Adrenal gland (tissue), 12 donors: ENCODE results near the gene SLC22A17. TPM values are rescaled to one million over a fixed set of nuclear protein-coding genes. Genes with fewer than 3 reads are reported as not detected.
A peak's percentile ranks its signal among the peaks of the same experiment; 100 is the strongest.

Experiments used
- DNase-seq, 7 donors: peaks; one replicate each; pipeline ENCODE4 v3.0.0-alpha.2; 2019 to 2020
- H3K27ac ChIP-seq, 5 donors: fragments of 200-600 bp; sonication (generic) in 4 of 5; 1 replicate in 3 of 5; 2 replicates in 2 of 5; pipeline versions ENCODE4 v1.5.1 to v1.8.0; 2016 to 2020; ENCODE audit warnings: mild to moderate bottlenecking in 1 of 5
- H3K27me3 ChIP-seq: fragments of 200-600 bp; 2 replicates; pipeline ENCODE4 v1.8.0; 2021
- H3K36me3 ChIP-seq, 2 donors: fragments of 200-600 bp; replicated peaks in 1 of 2; 1 replicate in 1 of 2; 2 replicates in 1 of 2; pipeline versions ENCODE4 v1.5.1 to v1.8.0; 2018 to 2022
- H3K4me1 ChIP-seq, 2 donors: fragments of 200-600 bp; replicated peaks in 1 of 2; 1 replicate in 1 of 2; 2 replicates in 1 of 2; pipeline versions ENCODE4 v1.5.1 to v1.8.0; 2018 to 2021
- H3K4me3 ChIP-seq, 4 donors: fragments of 200-600 bp; sonication (generic) in 3 of 4; one replicate each; pipeline ENCODE4 v1.5.1; 2016 to 2018
- H3K9me3 ChIP-seq, 3 donors: fragments of 200-600 bp; sonication (generic) in 1 of 3; replicated peaks in 1 of 3; 1 replicate in 2 of 3; 2 replicates in 1 of 3; pipeline versions ENCODE4 v1.5.1 to v1.8.0; 2016 to 2021
- POLR2A ChIP-seq, 2 donors: fragments of 450-650 bp; IDR thresholded peaks; one replicate each; pipeline ENCODE4 v1.6.1; 2017; ENCODE audit warnings: antibody characterized with exemption in 2 of 2, mild to moderate bottlenecking in 2 of 2, moderate library complexity in 1 of 2
- WGBS, 4 donors: extraction: QIAGEN DNeasy Blood & Tissue Kit in 2 of 4; methylation state at CpG; one replicate each; pipeline versions ENCODE4 v1.1.5 to v1.1.7; 2013 to 2017; 5-methylcytosine and 5-hydroxymethylcytosine counted together
- intact Hi-C, 2 donors: fragments of 100-400 bp; cut with DNase I; formaldehyde crosslinking; loops; one replicate each; pipeline versions ENCODE4 v1.14.1 to v1.15.0; 2022 to 2023
- polyA plus RNA-seq, 3 donors: library from polyadenylated mRNA; stranded (reverse); fragments of 200-250 nt in 2 of 3; fragments of 350-450 nt in 1 of 3; fragmentation: Illumina TruSeq in 1 of 3; extraction: RNeasy Lipid Tissue Mini Kit (QIAGEN cat#74804) in 1 of 3; gene quantifications; one replicate each; pipeline ENCODE4 v1.2.3, GENCODE V29; 2013 to 2014
- total RNA-seq, 9 donors: library from RNA; depleted of rRNA in 4 of 9; stranded (reverse); fragments of >200 nt in 4 of 9; fragments of 120-200 nt in 1 of 9; fragmentation: NEBNext Ultra II Directional in 1 of 9; extraction: Animal tissue kit (Norgen Biotek cat#: 25700) in 1 of 9; gene quantifications; one replicate each; pipeline versions ENCODE4 v1.1.0 to v1.2.4, GENCODE V29; 2013 to 2023
- TF ChIP-seq, protein P1 (sequence below), 6 experiments: fragments of 450-650 bp in 4 of 6; fragments of 200-600 bp in 2 of 6; sonication (generic) in 1 of 6; IDR thresholded peaks; 1 replicate in 5 of 6; 2 replicates in 1 of 6; pipeline versions ENCODE4 v1.5.1 to v1.8.0; 2016 to 2021; ENCODE audit warnings: antibody characterized with exemption in 6 of 6, mild to moderate bottlenecking in 2 of 6, moderate library complexity in 1 of 6
- donor health status: healthy with polysubstance abuse.
- donor health status: Bipolar disorder and iron deficiency.
- donor health status: DM: yes; HTN: yes; CAD: no.
- donor health status: DM: no; HTN: no; CAD: no.
- donor health status: DM: no; HTN: no; CAD: no.
- donor health status: DM: yes; HTN: yes; CAD: no.

SLC22A17 gene
- total and polyA plus RNA-seq, 12 donors: 8.4 to 121 (median 25.0) TPM

DNA sequence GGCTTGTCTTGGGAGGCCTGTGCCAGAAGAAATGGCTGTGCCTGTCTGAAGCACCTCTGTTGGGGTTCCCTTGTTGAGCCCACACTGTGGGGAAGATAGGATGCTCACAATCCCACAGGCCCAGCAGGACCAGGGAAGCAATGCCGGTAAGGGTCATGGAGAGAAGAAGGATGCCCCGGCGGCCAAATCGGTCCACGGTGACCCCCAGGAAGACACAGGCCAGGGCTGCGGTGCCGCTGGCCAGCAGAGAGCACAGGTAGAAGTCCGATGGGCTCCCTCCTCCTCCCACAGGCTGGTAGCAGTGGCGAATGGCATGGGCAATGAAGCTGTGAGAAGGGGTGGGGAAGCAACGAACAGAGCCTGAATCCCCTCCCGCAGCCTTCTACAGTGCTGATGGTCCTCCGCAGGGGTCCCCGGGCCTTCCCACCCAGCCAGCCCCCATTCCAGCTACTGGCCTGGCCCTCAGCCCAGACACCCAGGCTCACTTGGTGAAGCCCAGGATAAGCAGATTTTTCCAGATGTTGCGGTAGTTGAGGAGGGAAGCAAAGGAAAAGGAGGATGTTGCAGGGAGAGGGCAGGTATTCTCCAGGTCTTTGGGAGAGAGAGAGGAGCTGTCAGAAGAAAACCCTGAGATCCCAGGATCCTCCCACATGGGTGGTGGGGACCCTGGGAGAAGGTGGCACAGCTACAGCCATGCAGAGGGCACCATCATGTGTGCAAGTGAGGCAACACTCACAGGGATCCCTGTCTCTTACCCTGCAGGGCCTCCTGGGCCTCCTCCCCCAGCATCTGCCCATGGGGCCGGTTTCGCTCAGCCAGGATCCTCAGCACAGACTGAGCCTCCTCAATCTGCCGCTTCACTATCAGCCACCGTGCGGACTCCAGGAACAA is 5.0 kb downstream of the SLC22A17 start:
- peak in 1 of 7 donors; percentile 42 for DNase-seq
- WGBS, 4 donors: 93 to 97% (median 95%) methylated on average over 17 to 19 of the region's 19 CpGs
- no peak overlapping the region for H3K27ac ChIP-seq
- H3K4me3 ChIP-seq: no peak overlapping the region
- H3K36me3 ChIP-seq: no peaks in the 10 kb centered on the region
- peaks cover 5 to 11% of the 10 kb centered on the region in 2 donors for H3K4me1 ChIP-seq
- peaks cover 7% of the 10 kb centered on the region for H3K27me3 ChIP-seq
- TF ChIP-seq, protein P1, sequence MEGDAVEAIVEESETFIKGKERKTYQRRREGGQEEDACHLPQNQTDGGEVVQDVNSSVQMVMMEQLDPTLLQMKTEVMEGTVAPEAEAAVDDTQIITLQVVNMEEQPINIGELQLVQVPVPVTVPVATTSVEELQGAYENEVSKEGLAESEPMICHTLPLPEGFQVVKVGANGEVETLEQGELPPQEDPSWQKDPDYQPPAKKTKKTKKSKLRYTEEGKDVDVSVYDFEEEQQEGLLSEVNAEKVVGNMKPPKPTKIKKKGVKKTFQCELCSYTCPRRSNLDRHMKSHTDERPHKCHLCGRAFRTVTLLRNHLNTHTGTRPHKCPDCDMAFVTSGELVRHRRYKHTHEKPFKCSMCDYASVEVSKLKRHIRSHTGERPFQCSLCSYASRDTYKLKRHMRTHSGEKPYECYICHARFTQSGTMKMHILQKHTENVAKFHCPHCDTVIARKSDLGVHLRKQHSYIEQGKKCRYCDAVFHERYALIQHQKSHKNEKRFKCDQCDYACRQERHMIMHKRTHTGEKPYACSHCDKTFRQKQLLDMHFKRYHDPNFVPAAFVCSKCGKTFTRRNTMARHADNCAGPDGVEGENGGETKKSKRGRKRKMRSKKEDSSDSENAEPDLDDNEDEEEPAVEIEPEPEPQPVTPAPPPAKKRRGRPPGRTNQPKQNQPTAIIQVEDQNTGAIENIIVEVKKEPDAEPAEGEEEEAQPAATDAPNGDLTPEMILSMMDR (IDR thresholded peaks at IDR 0.05): no peak
- TF ChIP-seq POLR2A (IDR thresholded peaks at IDR 0.05): no peak
- intact Hi-C loops: loop anchor here in 1 of 2 donors (10.0 kb wide), 1 partner anchor 117 kb away; the partner anchor contains the start of gene NGDN
- H3K9me3 ChIP-seq: no peaks in the 10 kb centered on the region

GRCh38 chr14:23346693-23347405 is 5.8 kb downstream of the SLC22A17 start:
- no peaks in the 10 kb centered on the region for H3K9me3 ChIP-seq
- H3K27me3 ChIP-seq: peaks cover 5% of the 10 kb centered on the region
- H3K4me3 ChIP-seq: no peak overlapping the region
- intact Hi-C loops: loop anchor here in 1 of 2 donors (10.0 kb wide), 1 partner anchor 118 kb away; the partner anchor contains the start of gene NGDN
- no peak for TF ChIP-seq POLR2A (IDR thresholded peaks at IDR 0.05)
- TF ChIP-seq, protein P1 (IDR thresholded peaks at IDR 0.05): no peak
- no peak for DNase-seq
- H3K4me1 ChIP-seq: peaks cover 1 to 3% of the 10 kb centered on the region in 2 donors
- WGBS, 4 donors: 76 to 85% (median 84%) methylated on average over 7 to 27 of the region's 27 CpGs
- H3K27ac ChIP-seq: no peak overlapping the region
- no peaks in the 10 kb centered on the region for H3K36me3 ChIP-seq

DNA sequence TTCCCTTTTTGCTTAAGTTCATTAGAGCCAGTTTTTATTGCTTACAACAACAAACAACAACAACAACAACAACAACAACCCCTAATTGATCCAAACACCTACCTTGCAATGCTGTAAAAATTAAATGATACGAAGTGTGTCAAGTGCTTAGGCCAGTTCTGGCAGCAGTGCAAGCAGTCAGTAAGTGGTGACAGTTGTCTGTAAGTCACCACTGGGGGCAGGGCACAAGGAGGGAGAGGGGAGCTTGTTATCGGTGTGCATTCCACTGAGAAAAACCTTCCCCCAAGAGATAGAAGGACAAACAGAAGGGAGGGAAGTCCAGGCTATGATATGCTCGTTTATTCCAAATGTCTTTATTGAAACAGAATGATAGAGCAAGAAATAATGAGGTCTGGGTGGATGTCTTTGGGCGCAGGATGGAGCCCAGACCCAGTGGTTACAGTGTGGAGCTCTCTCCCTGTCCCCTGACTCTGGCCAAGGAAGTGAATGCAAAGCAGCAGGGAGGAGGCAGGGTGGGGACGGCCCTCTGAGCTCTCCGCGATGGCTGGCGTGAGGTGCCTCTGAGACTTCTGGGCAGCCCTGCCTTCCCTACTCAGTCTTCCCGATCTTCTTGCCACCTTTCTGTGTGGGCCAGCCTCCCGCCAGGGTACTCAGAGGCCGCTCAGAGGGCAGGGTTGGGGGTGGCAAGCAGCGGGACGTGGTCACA is 6.5 kb downstream of the SLC22A17 start:
- 67 to 83% (median 75%) methylated on average over 9 to 13 of the region's 13 CpGs for WGBS, 4 donors
- Histone ChIP-seq H3K4me1 (no peaks in the 10 kb centered on the region), H3K27me3 (no peaks in the 10 kb centered on the region), H3K9me3 (no peaks in the 10 kb centered on the region), H3K36me3 (no peaks in the 10 kb centered on the region), H3K27ac (no peak overlapping the region), H3K4me3 (no peak overlapping the region)
- DNase-seq: peak in 1 of 7 donors; percentile 49
- no peak for TF ChIP-seq POLR2A (IDR thresholded peaks at IDR 0.05)
- TF ChIP-seq, protein P1 (IDR thresholded peaks at IDR 0.05): no peak
- intact Hi-C loops: loop anchor here in 1 of 2 donors (10.0 kb wide), 1 partner anchor 119 kb away; the partner anchor contains the start of gene NGDN
